K562 (cell line): ENCODE data around the gene NFE2. TPM values are rescaled to one million over a fixed set of nuclear protein-coding genes. Genes with fewer than 3 reads are reported as not detected.
A peak's percentile ranks its signal among the peaks of the same experiment; 100 is the strongest.

Source experiments
- CHAMP1 ChIP-seq: fragments of 450-650 bp; IDR thresholded peaks from 2 replicates; pipeline ENCODE4 v1.6.1; 2016; ENCODE audit warnings: mild to moderate bottlenecking
- CREB1 ChIP-seq, 2 experiments: sonication (generic) in 1 of 2; formaldehyde crosslinking in 1 of 2; IDR thresholded peaks; 2 replicates each; pipeline versions ENCODE4 v1.6.1 to v1.8.0; 2012 to 2022; ENCODE audit warnings: inconsistent platforms in 1 of 2, mild to moderate bottlenecking in 1 of 2, missing genetic modification reagents in 1 of 2, moderate library complexity in 1 of 2
- CSDE1 ChIP-seq, 2 experiments: fragments of 450-650 bp; IDR thresholded peaks; 2 replicates each; pipeline ENCODE4 v1.6.1; 2016; ENCODE audit warnings: mild to moderate bottlenecking in 1 of 2
- ETS1 ChIP-seq: conservative IDR thresholded peaks from 2 replicates; pipeline ENCODE4 v1.6.1; 2011; ENCODE audit warnings: low read depth, mild to moderate bottlenecking, low read length; ENCODE audit not compliant: control insufficient read depth
- FOXP1 ChIP-seq: sonication (generic); formaldehyde crosslinking; IDR thresholded peaks from 2 replicates; pipeline ENCODE4 v1.8.0; 2022; ENCODE audit warnings: mild to moderate bottlenecking, missing genetic modification reagents
- GTF2F1 ChIP-seq: IDR thresholded peaks from 2 replicates; pipeline ENCODE4 v1.6.1; 2011; ENCODE audit warnings: low read depth, low read length, improper control_type of control experiment
- NCOA6 ChIP-seq: fragments of 450-650 bp; IDR thresholded peaks from 2 replicates; pipeline ENCODE4 v1.6.1; 2017; ENCODE audit warnings: mild to moderate bottlenecking
- NFATC3 ChIP-seq: fragments of 450-650 bp; IDR thresholded peaks from 2 replicates; pipeline ENCODE4 v1.6.1; 2017; ENCODE audit warnings: mild to moderate bottlenecking
- NFE2L1 ChIP-seq: fragments of 450-650 bp; IDR thresholded peaks from 2 replicates; pipeline ENCODE4 v1.6.1; 2016; ENCODE audit warnings: missing genetic modification characterization, low read depth, mild to moderate bottlenecking, missing compliant biosample characterization, moderate library complexity, borderline replicate concordance
- NR2C1 ChIP-seq, 2 experiments: fragments of 450-650 bp; IDR thresholded peaks; 2 replicates each; pipeline ENCODE4 v1.6.1; 2017; ENCODE audit warnings: mild to moderate bottlenecking in 2 of 2, antibody characterized with exemption in 1 of 2, inconsistent platforms in 1 of 2, missing compliant biosample characterization in 1 of 2, missing genetic modification characterization in 1 of 2
- NR2C2 ChIP-seq, 2 experiments: fragments of 200-800 bp in 1 of 2; sonication (Bioruptor generic) in 1 of 2; sonication (generic) in 1 of 2; formaldehyde crosslinking in 1 of 2; IDR thresholded peaks; 2 replicates each; pipeline versions ENCODE4 v1.6.1 to v1.8.0; 2016 to 2022; ENCODE audit warnings: mild to moderate bottlenecking in 1 of 2, missing compliant biosample characterization in 1 of 2, missing genetic modification characterization in 1 of 2, missing genetic modification reagents in 1 of 2
- PHF8 ChIP-seq: fragments of 200-600 bp; sonication (generic); IDR thresholded peaks from 2 replicates; pipeline ENCODE4 v1.6.1; 2012; ENCODE audit warnings: mixed run types, mild to moderate bottlenecking, inconsistent platforms, low read length, moderate library complexity, borderline replicate concordance
- POLR2G ChIP-seq: fragments of 200-400 bp; formaldehyde crosslinking; IDR thresholded peaks from 2 replicates; pipeline ENCODE4 v1.6.1; 2017; ENCODE audit warnings: low read depth, mild to moderate bottlenecking, antibody characterized with exemption, low read length, moderate library complexity
- POLR2H ChIP-seq: IDR thresholded peaks from 2 replicates; pipeline ENCODE4 v1.6.1; 2016; ENCODE audit warnings: missing genetic modification characterization, low read depth, mild to moderate bottlenecking, control low read depth, missing compliant biosample characterization, moderate library complexity
- RAD21 ChIP-seq, 2 experiments: fragments of 250-450 bp in 1 of 2; fragments of 450-650 bp in 1 of 2; sonication (Bioruptor Pico) in 1 of 2; formaldehyde crosslinking in 1 of 2; IDR thresholded peaks in 1 of 2; conservative IDR thresholded peaks in 1 of 2; 2 replicates each; pipeline versions ENCODE4 v1.4.0 to v1.8.0; 2020 to 2022; ENCODE audit warnings: mild to moderate bottlenecking in 2 of 2, moderate library complexity in 1 of 2
- SIRT6 ChIP-seq: IDR thresholded peaks from one replicate; pipeline ENCODE4 v1.6.1; 2012; ENCODE audit warnings: low read depth, mild to moderate bottlenecking, control low read depth, inconsistent platforms, low read length, moderate library complexity
- SMAD3 ChIP-seq: fragments of 450-650 bp; formaldehyde crosslinking; conservative IDR thresholded peaks from 2 replicates; pipeline ENCODE4 v1.4.0; 2020; ENCODE audit warnings: mild to moderate bottlenecking
- STAG1 ChIP-seq: sonication (generic); formaldehyde crosslinking; IDR thresholded peaks from 2 replicates; pipeline ENCODE4 v1.5.0; 2020; ENCODE audit warnings: missing genetic modification reagents, borderline replicate concordance
- TFAP4 ChIP-seq: sonication (generic); formaldehyde crosslinking; IDR thresholded peaks from 2 replicates; pipeline ENCODE4 v1.8.0; 2022; ENCODE audit warnings: missing genetic modification reagents, mild to moderate bottlenecking, moderate library complexity, borderline replicate concordance
- ZNF124 ChIP-seq: sonication (generic); formaldehyde crosslinking; IDR thresholded peaks from 2 replicates; pipeline ENCODE4 v1.8.1; 2022; ENCODE audit warnings: missing genetic modification reagents
- ZNF143 ChIP-seq: sonication (generic); formaldehyde crosslinking; IDR thresholded peaks from 2 replicates; pipeline ENCODE4 v1.9.0; 2022; ENCODE audit warnings: mild to moderate bottlenecking, missing genetic modification reagents
- ZNF212 ChIP-seq: fragments of 450-650 bp; formaldehyde crosslinking; IDR thresholded peaks from 2 replicates; pipeline ENCODE4 v1.4.0; 2020; ENCODE audit warnings: mild to moderate bottlenecking
- ZNF785 ChIP-seq: fragments of 250-450 bp; sonication (Bioruptor Pico); IDR thresholded peaks from 2 replicates; pipeline ENCODE4 v1.4.0; 2020; ENCODE audit warnings: mild to moderate bottlenecking
- ZSCAN29 ChIP-seq: fragments of 450-650 bp; IDR thresholded peaks from 2 replicates; pipeline ENCODE4 v1.6.1; 2017
- polyA plus RNA-seq, 8 experiments: library from polyadenylated mRNA; depleted of rRNA in 4 of 8; stranded (reverse) in 5 of 8; unstranded in 3 of 8; fragments of >200 nt; fragmentation: Nextera tagmentation in 2 of 8; fragmentation: Illumina TruSeq in 1 of 8; extraction: Ambion mirVana in 2 of 8; extraction: Trizol in 1 of 8; gene quantifications; 2 replicates each; pipeline versions ENCODE4 v1.2.1 to v1.2.3, GENCODE V29; 2011 to 2014; ENCODE audit warnings: inconsistent platforms in 1 of 8, missing spikeins in 1 of 8
- total RNA-seq, 7 experiments: library from RNA; depleted of rRNA in 6 of 7; stranded (reverse); fragments of >200 nt in 6 of 7; fragmentation: Illumina TruSeq in 2 of 7; extraction: Trizol in 2 of 7; gene quantifications; 2 replicates each; pipeline versions ENCODE4 v1.2.1 to v1.2.3, GENCODE V29; 2011 to 2021; ENCODE audit warnings: low replicate concordance in 1 of 7

NFE2 gene
- total and polyA plus RNA-seq, 9 of the 15 experiments (the other 6 are each of a cell fraction or from before 2014, with no cell fraction given), result 12.3 to 282 (median 208) TPM

GRCh38 chr12:54259194-54260011 lies 41.4 kb downstream of the NFE2 start (continued):
- TF ChIP-seq ETS1, result no peak
- TF ChIP-seq CHAMP1, result no peak
- no peak for TF ChIP-seq ZNF212 (CRISPR knock-in tag)
- no peak for TF ChIP-seq NFATC3
- TF ChIP-seq NR2C1 (IDR thresholded peaks at IDR 0.05), result no peak
- no peak for TF ChIP-seq NR2C1 (tag; IDR thresholded peaks at IDR 0.05)
- no peak for TF ChIP-seq NCOA6
- TF ChIP-seq SIRT6, result no peak
- peak in 1 of 2 experiments; percentile 98; a peak in 2 of 4 replicates for TF ChIP-seq CSDE1 (IDR thresholded peaks at IDR 0.05)
- TF ChIP-seq NFE2L1 (tag), result no peak
- no peak for TF ChIP-seq ZSCAN29
- TF ChIP-seq GTF2F1, result no peak
- no peak for TF ChIP-seq RAD21 (CRISPR knock-in tag; conservative IDR thresholded peaks at IDR 0.05 in 1 of 2, IDR thresholded peaks at IDR 0.05 in 1 of 2)
- peak; percentile 22; the same call in 1 of the 2 replicates for TF ChIP-seq PHF8
- TF ChIP-seq SMAD3 (CRISPR knock-in tag), result no peak
- TF ChIP-seq TFAP4 (CRISPR knock-in tag), result peak; percentile 97
- no peak for TF ChIP-seq ZNF143 (CRISPR knock-in tag)
- TF ChIP-seq FOXP1 (CRISPR knock-in tag), result no peak
- no peak for TF ChIP-seq POLR2H
- no peak for TF ChIP-seq STAG1 (CRISPR knock-in tag)
- TF ChIP-seq CREB1 (IDR thresholded peaks at IDR 0.05), result no peak
- no peak for TF ChIP-seq CREB1 (CRISPR knock-in tag; IDR thresholded peaks at IDR 0.05)
- no peak for TF ChIP-seq NR2C2 (CRISPR knock-in tag; IDR thresholded peaks at IDR 0.05)
- peak; percentile 7; the same call in 1 of the 2 replicates for TF ChIP-seq NR2C2 (tag; IDR thresholded peaks at IDR 0.05)
- TF ChIP-seq POLR2G, result peak; percentile 55
- no peak for TF ChIP-seq ZNF124 (CRISPR knock-in tag)
- TF ChIP-seq ZNF785, result no peak
